Measurements from ENCODE around the gene ARFRP1.
"Not testable (repeated sequence)": the region's sequence is repeated elsewhere in the genome, so short reads cannot be mapped to it uniquely, and the experiment has no call there.

ARFRP1 gene

GRCh38 chr20:63653041-63653973 lies 54.5 kb downstream of the ARFRP1 start, which contains the start of gene STMN3:
Gene STMN3, minus strand, starts transcription at chr20:63653424. Its CDS starts 79 bp downstream, at chr20:63653345.
- FAIRE-seq: no peak

- FAIRE-seq: no peak
Observed at GRCh38 chr20:63652192-63652980, 55.4 kb downstream of the ARFRP1 start.

- FAIRE-seq: no peak
Observed at GRCh38 chr20:63651942-63652191, 55.9 kb downstream of the ARFRP1 start.

GRCh38 chr20:63650486-63650885 lies 57.3 kb downstream of the ARFRP1 start:
- FAIRE-seq: not testable (repeated sequence)

DNA sequence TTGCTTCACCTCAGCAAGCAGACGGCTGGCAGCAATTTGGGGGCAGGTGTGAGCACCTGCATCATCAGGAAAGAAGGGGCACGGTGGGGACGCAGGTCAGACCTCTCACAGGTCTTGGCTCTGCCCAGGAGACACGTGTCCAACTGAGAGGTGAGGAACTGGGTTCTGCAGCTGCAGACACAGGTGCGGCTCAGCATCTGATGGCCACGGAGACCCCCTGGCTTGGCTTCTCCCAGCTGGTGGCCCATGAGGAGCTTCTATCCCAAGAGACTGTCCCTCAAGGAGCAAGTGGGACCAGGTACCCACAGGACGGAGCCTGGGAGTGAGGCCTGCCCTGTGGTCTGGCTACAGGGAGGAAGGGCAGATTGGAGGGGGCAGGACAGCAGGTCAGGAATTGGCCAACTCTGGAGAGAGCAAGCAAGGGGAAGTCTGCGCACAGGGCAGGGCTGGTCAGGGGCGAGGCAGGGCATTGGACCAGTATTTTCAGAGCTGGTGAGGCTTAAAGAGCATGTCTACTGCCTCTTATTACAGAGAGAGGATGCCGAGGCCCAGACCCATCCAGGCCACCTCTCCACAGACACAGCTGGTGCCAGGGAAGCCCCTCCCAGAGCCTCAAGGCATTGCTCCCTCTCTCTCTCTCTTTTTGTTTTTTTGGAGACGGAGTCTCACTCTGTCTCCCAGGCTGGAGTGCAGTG lies 58.7 kb downstream of the ARFRP1 start:
- FAIRE-seq: no peak
